ENCODE measurements around the gene COG5. TPM values are rescaled to one million over a fixed set of nuclear protein-coding genes. Genes with fewer than 3 reads are reported as not detected.
"Not testable (repeated sequence)": the region's sequence is repeated elsewhere in the genome, so short reads cannot be mapped to it uniquely, and the experiment has no call there.

The COG5 gene
- total and polyA plus RNA-seq, 2 of the 4 experiments (the other 2 are of a cell fraction), result 18.5 to 27.4 TPM

- H3K36me3 ChIP-seq (ENCODE audit: control insufficient read depth, insufficient read depth, low read length); H2BK120ac ChIP-seq (ENCODE audit: low read depth, low read length); H2BK20ac ChIP-seq (ENCODE audit: low read depth, low read length); H3K9me3 ChIP-seq (ENCODE audit: control insufficient read depth, insufficient read depth, low read length); CTCF ChIA-PET; H3K4me1 ChIP-seq (ENCODE audit: control insufficient read depth, insufficient read depth, low read length); BruUV-seq (replicated peaks); H3K9ac ChIP-seq (ENCODE audit: low read depth, low read length); H3K14ac ChIP-seq (replicated peaks; ENCODE audit: low read depth, low read length); H3K4ac ChIP-seq (ENCODE audit: low read depth, low read length); H2BK5ac ChIP-seq (ENCODE audit: low read depth, low read length, poor library complexity, severe bottlenecking); H2AK9ac ChIP-seq (replicated peaks; ENCODE audit: low read depth, low read length, poor library complexity); H3K79me1 ChIP-seq (ENCODE audit: low read depth in 1 of 2, low read length in 2 of 2); H4K8ac ChIP-seq (ENCODE audit: low read depth in 2 of 2, low read length in 2 of 2); H3K9me1 ChIP-seq (ENCODE audit: insufficient read depth, low read length); H3K27ac ChIP-seq (ENCODE audit: insufficient read depth, low read length); ATAC-seq (ENCODE audit: low read depth); H3K23ac ChIP-seq (ENCODE audit: low read depth, low read length); H2BK15ac ChIP-seq (ENCODE audit: low read depth, low read length); H3K18ac ChIP-seq (ENCODE audit: low read depth, low read length); DNase-seq; H4K5ac ChIP-seq (ENCODE audit: low read depth, low read length); intact Hi-C loops (cut with micrococcal nuclease); H4K20me1 ChIP-seq (ENCODE audit: insufficient read depth, low read length); H2AK5ac ChIP-seq (ENCODE audit: low read depth, low read length); H4K91ac ChIP-seq (ENCODE audit: insufficient read depth, low read depth, low read length); POLR2A ChIA-PET (ENCODE audit: unreplicated experiment); H3K27me3 ChIP-seq (ENCODE audit: control insufficient read depth, insufficient read depth, low read length); H2AFZ ChIP-seq (replicated peaks; ENCODE audit: low read length, poor library complexity); H3K56ac ChIP-seq (ENCODE audit: extremely low read depth, insufficient read depth, low read length); H3K4me2 ChIP-seq (ENCODE audit: low read depth, low read length); H3K4me3 ChIP-seq (ENCODE audit: insufficient read depth, low read depth, low read length): not testable (repeated sequence)
- in situ Hi-C loops (cut with MboI; ENCODE audit: low sequenced_read_pairs), result loop anchor here (10.0 kb wide), 1 partner anchor 491 kb away; the partner anchor contains the start of gene CCDC71L
- dilution Hi-C loops (cut with HindIII; ENCODE audit: low sequenced_read_pairs, unreplicated experiment), result loop anchor here (10.0 kb wide), 1 partner anchor 211 kb away; no protein-coding TSS in a partner anchor
- no CpG with 5 or more reads among the region's 3 CpGs for WGBS, 2 experiments (ENCODE audit: extremely low coverage in 2 of 2, insufficient read length in 1 of 2)
These were observed 408.0 kb downstream of the COG5 start for GRCh38 chr7:107155726-107156125.

All from IMR-90 (cell line).